Hepatocyte (in vitro differentiated cells): ENCODE results near the gene APOH. TPM values are rescaled to one million over a fixed set of nuclear protein-coding genes. Genes with fewer than 3 reads are reported as not detected.
A peak's percentile ranks its signal among the peaks of the same experiment; 100 is the strongest.
"Not testable (repeated sequence)": the region's sequence is repeated elsewhere in the genome, so short reads cannot be mapped to it uniquely, and the experiment has no call there.

Source experiments
- DNase-seq: peaks from one replicate; pipeline ENCODE4 v3.0.0-alpha.2; 2016; ENCODE audit warnings: low spot score
- H2AFZ ChIP-seq: fragments of 200-600 bp; sonication (generic); 2 replicates; pipeline ENCODE4 v1.6.0; 2016; ENCODE audit warnings: antibody characterized with exemption, mild to moderate bottlenecking
- H3K27ac ChIP-seq: fragments of 200-600 bp; sonication (generic); 2 replicates; pipeline ENCODE4 v1.5.1; 2016; ENCODE audit warnings: mild to moderate bottlenecking
- H3K27me3 ChIP-seq: fragments of 200-600 bp; sonication (generic); 2 replicates; pipeline ENCODE4 v1.6.1; 2016
- H3K36me3 ChIP-seq: fragments of 200-600 bp; sonication (generic); replicated peaks from 2 replicates; pipeline ENCODE4 v1.5.1; 2016; ENCODE audit warnings: low read depth; ENCODE audit not compliant: insufficient read depth
- H3K4me1 ChIP-seq: fragments of 200-600 bp; sonication (generic); 2 replicates; pipeline ENCODE4 v1.5.1; 2016; ENCODE audit warnings: mild to moderate bottlenecking, moderate library complexity; ENCODE audit not compliant: insufficient read depth
- H3K4me2 ChIP-seq: fragments of 200-600 bp; sonication (generic); 2 replicates; pipeline ENCODE4 v1.6.0; 2016
- H3K4me3 ChIP-seq: fragments of 200-600 bp; sonication (generic); 2 replicates; pipeline ENCODE4 v1.5.1; 2016; ENCODE audit warnings: mild to moderate bottlenecking
- H3K79me2 ChIP-seq: fragments of 200-600 bp; sonication (generic); 2 replicates; pipeline ENCODE4 v1.6.0; 2017; ENCODE audit warnings: mild to moderate bottlenecking
- H3K9me2 ChIP-seq: fragments of 200-600 bp; sonication (generic); replicated peaks from 2 replicates; pipeline ENCODE4 v1.6.0; 2017; ENCODE audit warnings: mild to moderate bottlenecking; ENCODE audit not compliant: insufficient read depth
- H3K9me3 ChIP-seq: fragments of 200-600 bp; sonication (generic); 2 replicates; pipeline ENCODE4 v1.5.1; 2016; ENCODE audit warnings: low read depth, mild to moderate bottlenecking
- H4K20me1 ChIP-seq: fragments of 200-600 bp; sonication (generic); 2 replicates; pipeline ENCODE4 v1.6.0; 2016; ENCODE audit warnings: mild to moderate bottlenecking; ENCODE audit not compliant: insufficient read depth, poor library complexity, severe bottlenecking
- CTCF ChIP-seq: fragments of 200-600 bp; sonication (generic); IDR thresholded peaks from 2 replicates; pipeline ENCODE4 v1.5.1; 2016; ENCODE audit warnings: antibody characterized with exemption, mild to moderate bottlenecking; ENCODE audit not compliant: poor library complexity
- EZH2 ChIP-seq: fragments of 200-600 bp; sonication (generic); IDR thresholded peaks from 2 replicates; pipeline ENCODE4 v1.6.1; 2016; ENCODE audit warnings: antibody characterized with exemption, mild to moderate bottlenecking, borderline replicate concordance
- EZH2phosphoT487 ChIP-seq: fragments of 200-600 bp; sonication (generic); IDR thresholded peaks from one replicate; pipeline ENCODE4 v1.6.1; 2018; ENCODE audit warnings: antibody characterized with exemption, mild to moderate bottlenecking, low read depth, moderate library complexity; ENCODE audit not compliant: unreplicated experiment, severe bottlenecking
- WGBS: methylation state at CpG from one replicate; pipeline ENCODE4 v1.1.6; 2016; ENCODE audit warnings: low lambda C conversion rate; ENCODE audit errors: missing lambda C conversion rate; 5-methylcytosine and 5-hydroxymethylcytosine counted together
- polyA plus RNA-seq: library from polyadenylated mRNA; unstranded; fragments of >200 nt; fragmentation: Nextera tagmentation; extraction: Ambion mirVana; gene quantifications from 2 replicates; pipeline ENCODE4 v1.2.1, GENCODE V29; 2016
- total RNA-seq: library from RNA; depleted of rRNA; stranded (reverse); fragments of >200 nt; gene quantifications from 2 replicates; pipeline ENCODE4 v1.2.3, GENCODE V29; 2014

The APOH gene
- total and polyA plus RNA-seq, 2 experiments from 2014 or later, result 374 to 449 TPM

GRCh38 chr17:66260688-66261087 lies 31.5 kb upstream of the APOH start:
- Histone ChIP-seq H3K4me2 (no peak overlapping the region), H3K36me3 (no peaks in the 10 kb centered on the region), H3K4me3 (no peak overlapping the region), H3K9me2 (no peaks in the 10 kb centered on the region), H3K4me1 (no peaks in the 10 kb centered on the region), H3K9me3 (no peaks in the 10 kb centered on the region), H3K27ac (no peak overlapping the region), H3K79me2 (no peaks in the 10 kb centered on the region), H4K20me1 (no peaks in the 10 kb centered on the region), H3K27me3 (no peaks in the 10 kb centered on the region), H2AFZ (no peak overlapping the region)
- TF ChIP-seq EZH2 (no peak), CTCF (no peak), EZH2phosphoT487 (no peak)
- no peak for DNase-seq
- WGBS, result 100% methylated on average over 1 of the region's 1 CpG

- TF ChIP-seq CTCF, result no peak
- no peak for TF ChIP-seq EZH2
- no peak for TF ChIP-seq EZH2phosphoT487
- DNase-seq, result no peak
- H3K4me2 ChIP-seq, result no peak overlapping the region
Observed at GRCh38 chr17:66260275-66260674, 31.1 kb upstream of the APOH start.

GRCh38 chr17:66255527-66255971 lies 26.3 kb upstream of the APOH start:
- WGBS, result 88% methylated on average over 3 of the region's 3 CpGs
- no peak overlapping the region for H3K4me2 ChIP-seq
- H3K9me2 ChIP-seq, result no peaks in the 10 kb centered on the region
- H2AFZ ChIP-seq, result no peak overlapping the region
- no peak overlapping the region for H3K27ac ChIP-seq
- no peaks in the 10 kb centered on the region for H3K36me3 ChIP-seq
- H3K4me3 ChIP-seq, result no peak overlapping the region
- H3K9me3 ChIP-seq, result no peaks in the 10 kb centered on the region
- no peaks in the 10 kb centered on the region for H3K79me2 ChIP-seq
- TF ChIP-seq CTCF (no peak), EZH2 (no peak), EZH2phosphoT487 (no peak)
- no peak for DNase-seq
- no peaks in the 10 kb centered on the region for H4K20me1 ChIP-seq
- H3K27me3 ChIP-seq, result no peaks in the 10 kb centered on the region
- no peaks in the 10 kb centered on the region for H3K4me1 ChIP-seq

More at GRCh38 chr17:66260275-66260674, 31.1 kb upstream of the APOH start:
- WGBS, result 92% methylated on average over 6 of the region's 6 CpGs
- Histone ChIP-seq H3K27me3 (no peaks in the 10 kb centered on the region), H3K4me1 (no peaks in the 10 kb centered on the region), H3K79me2 (no peaks in the 10 kb centered on the region), H3K36me3 (no peaks in the 10 kb centered on the region), H3K4me3 (no peak overlapping the region), H3K9me2 (no peaks in the 10 kb centered on the region), H2AFZ (no peak overlapping the region), H4K20me1 (no peaks in the 10 kb centered on the region), H3K9me3 (no peaks in the 10 kb centered on the region), H3K27ac (no peak overlapping the region)

GRCh38 chr17:66255112-66255511 lies 25.9 kb upstream of the APOH start:
- Histone ChIP-seq H3K9me3 (no peaks in the 10 kb centered on the region), H3K4me3 (no peak overlapping the region), H3K27ac (no peak overlapping the region), H3K27me3 (no peaks in the 10 kb centered on the region), H2AFZ (no peak overlapping the region), H3K36me3 (no peaks in the 10 kb centered on the region), H3K4me2 (no peak overlapping the region), H3K9me2 (no peaks in the 10 kb centered on the region), H3K79me2 (no peaks in the 10 kb centered on the region), H4K20me1 (no peaks in the 10 kb centered on the region), H3K4me1 (no peaks in the 10 kb centered on the region)
- peak; percentile 76 for DNase-seq
- TF ChIP-seq CTCF (peak; percentile 85), EZH2 (no peak)
- 36% methylated on average over 4 of the region's 4 CpGs for WGBS

GRCh38 chr17:66253458-66253857 lies 24.2 kb upstream of the APOH start:
- not testable (repeated sequence) for H3K4me2 ChIP-seq, H3K4me3 ChIP-seq, H3K9me2 ChIP-seq, H4K20me1 ChIP-seq, H3K4me1 ChIP-seq, DNase-seq, H3K9me3 ChIP-seq, H3K27ac ChIP-seq, H3K79me2 ChIP-seq, H2AFZ ChIP-seq, H3K36me3 ChIP-seq, H3K27me3 ChIP-seq
- 86% methylated on average over 8 of the region's 8 CpGs for WGBS
